Endodermal cell (in vitro differentiated cells): ENCODE measurements around the gene PI4KA. TPM values are rescaled to one million over a fixed set of nuclear protein-coding genes. Genes with fewer than 3 reads are reported as not detected.
A peak's percentile ranks its signal among the peaks of the same experiment; 100 is the strongest.

Experiments used
- DNase-seq: peaks from one replicate; pipeline ENCODE4 v3.0.0-alpha.2; 2017
- H3K27ac ChIP-seq: 2 replicates; pipeline ENCODE4 v1.5.1; 2013; ENCODE audit warnings: mild to moderate bottlenecking, low read depth, low read length, moderate library complexity
- H3K27me3 ChIP-seq: 2 replicates; pipeline ENCODE4 v1.6.1; 2013; ENCODE audit warnings: mild to moderate bottlenecking, low read length, moderate library complexity; ENCODE audit not compliant: insufficient read depth, control insufficient read depth, poor library complexity, severe bottlenecking
- H3K36me3 ChIP-seq: 2 replicates; pipeline ENCODE4 v1.7.0; 2013; ENCODE audit warnings: mild to moderate bottlenecking, low read length, moderate library complexity; ENCODE audit not compliant: control insufficient read depth, insufficient read depth
- H3K4me1 ChIP-seq: one replicate; pipeline ENCODE4 v1.7.0; 2013; ENCODE audit warnings: low read length; ENCODE audit not compliant: control insufficient read depth, insufficient read depth
- H3K4me3 ChIP-seq: 2 replicates; pipeline ENCODE4 v1.5.1; 2013; ENCODE audit warnings: mild to moderate bottlenecking, low read length, moderate library complexity
- H3K9ac ChIP-seq: 2 replicates; pipeline ENCODE4 v1.6.1; 2013; ENCODE audit warnings: mild to moderate bottlenecking, low read length, moderate library complexity; ENCODE audit not compliant: poor library complexity, severe bottlenecking; ENCODE audit errors: extremely low read depth
- H3K9me3 ChIP-seq: 2 replicates; pipeline ENCODE4 v1.6.1; 2013; ENCODE audit warnings: mild to moderate bottlenecking, low read length, moderate library complexity; ENCODE audit not compliant: control insufficient read depth
- H3K27ac Mint-ChIP-seq: 2 replicates; pipeline ENCODE4 v1.8.0; 2020; ENCODE audit warnings: mixed read lengths
- H3K27me3 Mint-ChIP-seq: 2 replicates; pipeline ENCODE4 v1.8.0; 2021; ENCODE audit warnings: mild to moderate bottlenecking, mixed read lengths; ENCODE audit not compliant: insufficient read depth
- H3K36me3 Mint-ChIP-seq: 2 replicates; pipeline ENCODE4 v1.8.0; 2020; ENCODE audit warnings: low read depth, mixed read lengths
- H3K4me1 Mint-ChIP-seq: 2 replicates; pipeline ENCODE4 v1.8.0; 2020; ENCODE audit warnings: mixed read lengths
- H3K4me3 Mint-ChIP-seq: 2 replicates; pipeline ENCODE4 v1.8.0; 2020; ENCODE audit warnings: mild to moderate bottlenecking, moderate library complexity, mixed read lengths
- H3K9me3 Mint-ChIP-seq: 2 replicates; pipeline ENCODE4 v1.8.0; 2020; ENCODE audit warnings: mild to moderate bottlenecking, mixed read lengths
- WGBS, 2 experiments: methylation state at CpG; one replicate each; pipeline versions ENCODE4 v1.1.5 to v1.1.7; 2013; ENCODE audit warnings: missing lambda C conversion rate in 2 of 2, mixed read lengths in 1 of 2; ENCODE audit not compliant: insufficient coverage in 1 of 2, insufficient read length in 1 of 2; 5-methylcytosine and 5-hydroxymethylcytosine counted together
- total RNA-seq, 2 donors: library from RNA; stranded (reverse); fragmentation: NEBNext Ultra II Directional in 1 of 2; extraction: Animal tissue kit (Norgen Biotek cat#: 25700) in 1 of 2; gene quantifications; 2 replicates in 1 of 2; 3 replicates in 1 of 2; pipeline ENCODE4 v1.2.1, GENCODE V29; 2021
- TF ChIP-seq, protein P1 (sequence below): fragments of 200-600 bp; sonication (generic); conservative IDR thresholded peaks from 2 replicates; pipeline ENCODE4 v1.5.0; 2021; ENCODE audit warnings: antibody characterized with exemption, mild to moderate bottlenecking

PI4KA gene
- total RNA-seq, 2 donors from 2014 or later: 49.0 to 62.0 TPM

DNA sequence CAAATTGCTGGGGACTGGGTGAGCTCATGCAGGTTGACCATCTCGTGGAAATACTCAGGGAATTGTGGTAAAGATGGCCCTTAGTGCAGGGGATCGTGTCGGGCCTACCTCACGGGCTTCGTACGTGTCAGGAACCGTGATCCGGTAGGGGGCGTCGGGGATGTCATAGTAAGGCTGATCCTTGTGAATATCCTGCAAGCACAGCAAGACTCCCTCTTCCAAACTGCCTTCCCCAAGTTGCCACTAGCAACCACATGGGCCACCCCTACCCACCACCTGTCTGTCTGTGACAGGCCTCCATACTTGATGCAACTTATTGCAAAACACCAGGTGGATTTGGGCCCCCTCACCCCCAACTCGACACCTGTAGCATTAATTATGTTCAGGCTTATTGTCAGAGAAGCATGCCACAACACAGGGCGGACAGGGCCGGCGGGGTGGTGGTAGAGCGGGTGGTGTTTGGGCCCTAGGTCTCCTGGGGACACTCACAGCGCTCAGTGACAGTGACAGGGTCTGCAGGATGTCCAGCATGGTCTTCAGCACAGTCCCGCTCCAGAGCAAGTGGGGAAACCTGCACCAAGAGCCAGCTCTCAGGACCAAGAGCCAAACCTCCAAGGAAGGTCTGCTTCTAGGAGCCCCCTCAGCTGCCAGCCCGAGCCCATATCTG lies 107.3 kb downstream of the PI4KA start:
- Mint-ChIP-seq H3K27me3 (no peaks in the 10 kb centered on the region), H3K4me3 (no peak overlapping the region), H3K4me1 (peaks cover 3% of the 10 kb centered on the region), H3K27ac (peak overlapping the region; percentile 26), H3K9me3 (no peaks in the 10 kb centered on the region), H3K36me3 (peaks cover 25% of the 10 kb centered on the region)
- Histone ChIP-seq H3K4me1 (no peaks in the 10 kb centered on the region), H3K27ac (no peak overlapping the region), H3K9me3 (no peaks in the 10 kb centered on the region), H3K4me3 (no peak overlapping the region), H3K9ac (no peak overlapping the region), H3K36me3 (peaks cover 15% of the 10 kb centered on the region), H3K27me3 (no peaks in the 10 kb centered on the region)
- WGBS, 2 experiments: 90 to 92% methylated on average over 15 to 18 of the region's 18 CpGs
- peak; percentile 89 for DNase-seq
- TF ChIP-seq, protein P1, sequence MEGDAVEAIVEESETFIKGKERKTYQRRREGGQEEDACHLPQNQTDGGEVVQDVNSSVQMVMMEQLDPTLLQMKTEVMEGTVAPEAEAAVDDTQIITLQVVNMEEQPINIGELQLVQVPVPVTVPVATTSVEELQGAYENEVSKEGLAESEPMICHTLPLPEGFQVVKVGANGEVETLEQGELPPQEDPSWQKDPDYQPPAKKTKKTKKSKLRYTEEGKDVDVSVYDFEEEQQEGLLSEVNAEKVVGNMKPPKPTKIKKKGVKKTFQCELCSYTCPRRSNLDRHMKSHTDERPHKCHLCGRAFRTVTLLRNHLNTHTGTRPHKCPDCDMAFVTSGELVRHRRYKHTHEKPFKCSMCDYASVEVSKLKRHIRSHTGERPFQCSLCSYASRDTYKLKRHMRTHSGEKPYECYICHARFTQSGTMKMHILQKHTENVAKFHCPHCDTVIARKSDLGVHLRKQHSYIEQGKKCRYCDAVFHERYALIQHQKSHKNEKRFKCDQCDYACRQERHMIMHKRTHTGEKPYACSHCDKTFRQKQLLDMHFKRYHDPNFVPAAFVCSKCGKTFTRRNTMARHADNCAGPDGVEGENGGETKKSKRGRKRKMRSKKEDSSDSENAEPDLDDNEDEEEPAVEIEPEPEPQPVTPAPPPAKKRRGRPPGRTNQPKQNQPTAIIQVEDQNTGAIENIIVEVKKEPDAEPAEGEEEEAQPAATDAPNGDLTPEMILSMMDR: peak; percentile 63

DNA sequence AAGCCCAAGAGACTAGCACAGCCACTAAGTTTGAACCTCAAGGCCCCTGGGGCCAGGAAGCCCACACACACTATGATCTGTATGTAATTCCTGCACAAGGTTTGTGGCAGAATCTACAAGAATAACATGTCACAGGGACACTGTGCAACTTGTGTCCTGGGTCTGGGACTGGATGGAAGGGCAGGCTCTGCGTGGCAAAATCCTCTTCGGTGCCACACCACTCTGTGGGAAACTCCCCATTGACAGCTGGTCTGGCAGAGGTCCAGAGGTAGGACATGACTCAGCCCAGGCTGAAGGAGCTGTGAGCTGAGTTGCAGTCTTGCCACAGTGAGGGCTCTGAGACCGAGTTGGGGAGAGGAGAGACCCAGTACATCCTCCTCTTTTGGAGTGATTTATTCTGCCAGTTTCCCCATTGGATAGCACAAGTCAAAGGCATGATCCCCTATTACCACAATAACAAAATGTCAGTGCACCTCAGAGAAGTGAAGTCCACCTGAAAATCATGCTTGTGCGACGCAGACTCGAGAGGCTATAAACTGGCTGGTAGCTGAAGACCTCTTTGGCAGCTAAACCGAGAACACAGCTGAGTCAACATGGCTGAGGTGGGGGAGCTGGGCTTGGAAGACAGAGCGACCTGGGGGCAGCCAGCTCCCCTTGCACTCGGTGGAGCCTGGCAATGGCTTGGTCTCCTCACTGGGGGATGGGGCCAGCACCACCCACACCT lies 108.0 kb downstream of the PI4KA start:
- Mint-ChIP-seq H3K27me3 (no peaks in the 10 kb centered on the region), H3K9me3 (no peaks in the 10 kb centered on the region), H3K4me1 (no peaks in the 10 kb centered on the region), H3K36me3 (peaks cover 24% of the 10 kb centered on the region), H3K4me3 (no peak overlapping the region), H3K27ac (peak overlapping the region; percentile 26)
- Histone ChIP-seq H3K4me1 (no peaks in the 10 kb centered on the region), H3K4me3 (no peak overlapping the region), H3K27me3 (no peaks in the 10 kb centered on the region), H3K36me3 (peaks cover 15% of the 10 kb centered on the region), H3K9ac (no peak overlapping the region), H3K27ac (no peak overlapping the region), H3K9me3 (no peaks in the 10 kb centered on the region)
- no peak for DNase-seq
- TF ChIP-seq, protein P1: no peak
- WGBS, 2 experiments: 89 to 91% methylated on average over 5 to 9 of the region's 9 CpGs

DNA sequence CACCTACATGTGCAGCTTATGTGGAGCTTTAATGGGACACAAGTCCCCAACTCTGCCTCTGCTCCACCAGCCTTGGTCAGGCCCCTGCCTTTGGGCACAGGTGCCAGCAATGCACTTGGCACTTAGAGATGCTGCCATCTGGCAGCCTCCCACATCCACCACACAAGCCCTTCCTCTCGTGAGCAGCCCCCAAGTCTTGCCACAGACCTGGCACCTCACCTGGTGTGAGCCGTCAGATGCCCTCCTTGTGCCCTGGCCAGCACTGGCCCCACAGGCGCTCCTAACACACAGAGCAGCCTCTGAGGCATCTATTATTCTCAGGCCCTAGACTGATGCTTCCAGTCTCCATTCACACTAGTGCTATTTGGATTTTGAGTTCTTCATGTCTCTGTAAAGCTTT lies 109.2 kb downstream of the PI4KA start:
- peaks cover 26% of the 10 kb centered on the region for H3K36me3 Mint-ChIP-seq
- 90% methylated on average over 3 of the region's 3 CpGs; no CpG with 5 or more reads in 1 of the 2 experiments for WGBS, 2 experiments

More for the DNA sequence above, 109.2 kb downstream of the PI4KA start:
- no peak for DNase-seq
- no peak overlapping the region for H3K9ac ChIP-seq
- no peak overlapping the region for H3K27ac ChIP-seq
- peaks cover 15% of the 10 kb centered on the region for H3K36me3 ChIP-seq
- Mint-ChIP-seq H3K4me3 (no peak overlapping the region), H3K9me3 (no peaks in the 10 kb centered on the region), H3K27ac (peak overlapping the region; percentile 21), H3K4me1 (no peaks in the 10 kb centered on the region), H3K27me3 (no peaks in the 10 kb centered on the region)
- no peaks in the 10 kb centered on the region for H3K9me3 ChIP-seq
- H3K4me1 ChIP-seq: no peaks in the 10 kb centered on the region
- H3K4me3 ChIP-seq: no peak overlapping the region
- TF ChIP-seq, protein P1: no peak
- no peaks in the 10 kb centered on the region for H3K27me3 ChIP-seq
